WERI-Rb-1 (cell line): Measurements from ENCODE around the gene HEPACAM2.

ENCODE experiments used
- DNase-seq: peaks from one replicate; pipeline ENCODE4 v3.0.0-alpha.2; 2020
- H3K27ac ChIP-seq: fragments of 250-450 bp; sonication (Bioruptor Pico); 2 replicates; pipeline ENCODE4 v1.5.1; 2020; ENCODE audit warnings: mild to moderate bottlenecking, moderate library complexity
- H3K27me3 ChIP-seq: fragments of 250-450 bp; sonication (Bioruptor Pico); 2 replicates; pipeline ENCODE4 v1.5.1; 2021; ENCODE audit warnings: mild to moderate bottlenecking, low read depth, moderate library complexity; ENCODE audit not compliant: insufficient read depth, severe bottlenecking
- H3K36me3 ChIP-seq: fragments of 250-450 bp; sonication (Bioruptor Pico); 2 replicates; pipeline ENCODE4 v1.5.1; 2020; ENCODE audit warnings: mild to moderate bottlenecking, moderate library complexity
- H3K4me3 ChIP-seq: 2 replicates; pipeline ENCODE4 v1.5.1; 2011; ENCODE audit warnings: low read depth, mild to moderate bottlenecking, control low read depth, low read length
- H3K9me3 ChIP-seq: fragments of 250-450 bp; sonication (Bioruptor Pico); 2 replicates; pipeline ENCODE4 v1.5.1; 2021; ENCODE audit warnings: mild to moderate bottlenecking, moderate library complexity; ENCODE audit not compliant: severe bottlenecking
- CTCF ChIP-seq: IDR thresholded peaks from 2 replicates; pipeline ENCODE4 v1.5.1; 2011; ENCODE audit warnings: low read depth, mild to moderate bottlenecking, control low read depth, inconsistent platforms, low read length

Gene HEPACAM2

DNA sequence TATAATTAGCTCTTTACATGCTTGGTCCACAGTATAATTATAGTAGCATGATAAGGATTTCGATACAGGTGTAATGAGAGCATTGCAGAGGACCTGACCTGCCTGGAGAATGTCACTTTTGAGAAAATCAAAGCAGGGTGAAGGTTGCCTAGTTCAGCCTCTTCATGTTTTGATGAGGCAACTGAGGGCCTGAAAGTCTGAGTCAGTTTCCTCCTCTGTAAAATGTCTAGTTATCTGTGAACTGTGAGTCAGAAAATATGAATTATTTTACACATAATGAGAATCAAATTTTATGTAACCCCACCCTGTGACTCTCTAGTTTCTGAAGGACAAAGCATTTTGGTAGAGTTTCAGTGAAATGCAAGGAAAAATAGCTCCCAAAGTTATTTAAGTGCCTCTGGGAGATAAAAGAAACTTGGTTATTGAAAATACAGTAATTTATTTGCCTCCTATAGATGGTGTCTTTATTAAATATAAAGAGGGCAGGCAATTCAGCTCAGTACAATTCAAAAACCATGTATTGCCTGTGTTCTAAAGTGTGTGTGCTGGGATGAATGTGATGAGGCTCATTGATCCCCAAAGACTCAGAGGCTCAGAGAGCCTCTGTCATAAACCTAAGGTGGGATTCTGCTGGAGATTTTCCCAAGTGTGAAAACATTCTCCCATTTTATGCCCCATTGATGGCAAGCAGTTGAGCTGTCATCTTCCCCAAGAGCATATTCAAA is 40.8 kb downstream of the HEPACAM2 start:
- Histone ChIP-seq H3K27me3 (no peaks in the 10 kb centered on the region), H3K4me3 (no peak overlapping the region), H3K27ac (no peak overlapping the region), H3K9me3 (no peaks in the 10 kb centered on the region), H3K36me3 (no peaks in the 10 kb centered on the region)
- TF ChIP-seq CTCF = no peak
- DNase-seq = no peak

GRCh38 chr7:93179173-93179572 is 47.1 kb downstream of the HEPACAM2 start:
- Histone ChIP-seq H3K27ac (no peak overlapping the region), H3K9me3 (no peaks in the 10 kb centered on the region), H3K4me3 (no peak overlapping the region), H3K27me3 (no peaks in the 10 kb centered on the region), H3K36me3 (no peaks in the 10 kb centered on the region)
- no peak for DNase-seq
- no peak for TF ChIP-seq CTCF

DNA sequence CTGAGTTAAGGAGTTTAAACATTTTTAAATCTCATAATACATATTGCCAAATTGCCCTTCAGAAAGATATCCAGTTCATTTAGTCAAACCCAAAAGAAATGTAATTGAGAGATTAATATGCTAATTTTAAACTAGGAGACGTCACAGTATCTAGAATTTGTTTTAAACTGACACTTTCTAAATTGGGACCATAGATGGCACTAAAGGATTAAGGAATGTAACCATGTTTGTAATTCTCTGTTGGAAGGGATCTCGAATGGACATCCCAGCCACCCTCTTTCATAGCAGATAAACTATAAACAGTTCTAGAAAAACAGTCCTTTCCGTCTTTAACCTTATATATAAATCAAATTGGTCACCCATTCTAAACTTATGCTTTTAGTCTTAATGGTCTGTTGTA is 48.1 kb downstream of the HEPACAM2 start:
- no peak for TF ChIP-seq CTCF
- no peak overlapping the region for H3K4me3 ChIP-seq
- no peak for DNase-seq
- no peak overlapping the region for H3K27ac ChIP-seq
- H3K36me3 ChIP-seq = no peaks in the 10 kb centered on the region
- H3K9me3 ChIP-seq = no peaks in the 10 kb centered on the region
- no peaks in the 10 kb centered on the region for H3K27me3 ChIP-seq

DNA sequence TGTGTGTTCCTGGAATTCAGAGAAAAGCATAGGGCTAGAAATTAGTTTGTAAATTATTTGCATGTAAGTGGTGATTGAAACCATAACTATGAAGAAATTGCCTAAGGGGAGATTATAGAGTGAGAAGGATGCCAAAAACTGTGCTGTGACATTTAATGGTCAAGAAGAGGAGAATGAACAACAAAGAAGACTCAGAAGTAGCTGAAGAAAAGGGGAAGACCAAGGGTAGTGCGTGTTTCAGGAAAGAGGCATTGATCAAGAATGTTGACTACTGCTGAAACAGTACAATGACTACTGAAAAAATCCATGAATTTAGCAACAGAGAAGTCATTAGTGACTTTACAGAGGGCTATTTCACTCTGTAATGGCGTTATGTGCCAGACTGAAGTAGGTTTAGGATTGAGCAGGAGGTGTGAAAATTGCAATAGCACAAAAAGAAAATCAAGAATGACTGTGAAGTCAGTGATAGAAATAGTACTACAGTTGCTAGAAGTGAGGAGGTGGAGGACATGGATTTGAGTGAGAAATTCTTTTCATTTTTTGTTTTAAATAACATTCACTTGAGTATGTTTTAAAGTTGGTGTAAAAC is 49.2 kb downstream of the HEPACAM2 start:
- no peaks in the 10 kb centered on the region for H3K27me3 ChIP-seq
- no peaks in the 10 kb centered on the region for H3K36me3 ChIP-seq
- no peak for DNase-seq
- H3K9me3 ChIP-seq = peaks cover 2% of the 10 kb centered on the region
- H3K27ac ChIP-seq = no peak overlapping the region
- no peak overlapping the region for H3K4me3 ChIP-seq
- no peak for TF ChIP-seq CTCF

GRCh38 chr7:93175219-93175618 is 51.0 kb downstream of the HEPACAM2 start:
- H3K4me3 ChIP-seq = no peak overlapping the region
- H3K9me3 ChIP-seq = peaks cover 11% of the 10 kb centered on the region
- H3K27me3 ChIP-seq = no peaks in the 10 kb centered on the region
- no peak overlapping the region for H3K27ac ChIP-seq
- H3K36me3 ChIP-seq = no peaks in the 10 kb centered on the region
- DNase-seq = no peak
- no peak for TF ChIP-seq CTCF
